ENCODE measurements around the gene RGS12.

The RGS12 gene

DNA sequence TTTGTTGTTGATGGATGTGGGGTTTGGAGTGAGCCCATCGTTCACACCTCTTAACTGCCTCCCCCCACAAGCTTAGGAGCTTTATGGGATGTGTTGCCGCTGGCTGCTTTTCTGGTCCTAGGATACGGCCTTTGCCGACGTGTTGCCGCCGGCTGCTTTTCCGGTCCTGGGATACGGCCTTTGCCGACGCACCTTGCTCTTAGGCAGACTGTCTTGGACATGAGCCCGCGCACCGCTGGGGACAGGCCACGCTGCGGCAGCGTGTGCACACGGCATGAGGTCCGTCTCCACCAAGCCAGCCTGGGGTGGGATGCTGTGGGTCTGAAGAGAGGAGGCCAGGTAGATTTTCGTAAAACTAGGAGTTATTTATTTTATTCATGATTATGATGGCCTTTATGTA lies 14.2 kb downstream of the RGS12 start:
- Histone ChIP-seq H3K4me1 (ENCODE audit: control insufficient read depth, insufficient read depth, low read length) (peaks cover 4% of the 10 kb centered on the region; the same call in 1 of the 2 replicates), H3K36me3 (ENCODE audit: control insufficient read depth, insufficient read depth, low read length) (no peaks in the 10 kb centered on the region), H3K4me3 (ENCODE audit: low read length) (no peak overlapping the region), H3K27ac (ENCODE audit: low read length) (no peak overlapping the region), H3K27me3 (ENCODE audit: control insufficient read depth, insufficient read depth, low read length) (no peaks in the 10 kb centered on the region), H3K9me3 (ENCODE audit: control insufficient read depth, insufficient read depth, low read length) (no peaks in the 10 kb centered on the region)
- WGBS (ENCODE audit: insufficient coverage, insufficient read length), result no CpG with 5 or more reads among the region's 20 CpGs
- no peak for DNase-seq (ENCODE audit: low read depth, low spot score)

DNA sequence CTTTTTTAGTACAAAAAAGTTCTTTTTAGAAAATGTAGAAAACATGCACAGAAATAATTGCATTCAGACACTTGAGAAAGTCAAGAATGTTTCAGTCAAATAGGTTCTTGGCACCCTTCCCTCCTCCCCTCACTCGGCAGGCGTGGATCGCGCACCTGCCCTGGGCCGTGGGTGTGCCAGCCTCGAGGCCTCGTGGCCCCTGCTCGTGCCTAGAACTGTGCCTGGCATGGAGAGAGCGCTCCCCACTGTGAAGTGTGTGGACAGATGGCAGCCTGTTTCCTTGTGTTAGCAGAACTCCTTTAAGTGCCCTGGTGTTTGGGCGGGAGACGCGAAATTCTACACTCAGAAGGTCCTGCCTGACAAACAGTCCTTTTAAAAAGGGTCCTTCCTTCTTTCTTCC lies 14.7 kb downstream of the RGS12 start:
- no peak overlapping the region for H3K27ac ChIP-seq (ENCODE audit: low read length)
- WGBS (ENCODE audit: insufficient coverage, insufficient read length), result no CpG with 5 or more reads among the region's 12 CpGs
- H3K4me3 ChIP-seq (ENCODE audit: low read length), result no peak overlapping the region
- H3K27me3 ChIP-seq (ENCODE audit: control insufficient read depth, insufficient read depth, low read length), result no peaks in the 10 kb centered on the region
- H3K9me3 ChIP-seq (ENCODE audit: control insufficient read depth, insufficient read depth, low read length), result no peaks in the 10 kb centered on the region
- no peak for DNase-seq (ENCODE audit: low read depth, low spot score)
- H3K36me3 ChIP-seq (ENCODE audit: control insufficient read depth, insufficient read depth, low read length), result no peaks in the 10 kb centered on the region
- H3K4me1 ChIP-seq (ENCODE audit: control insufficient read depth, insufficient read depth, low read length), result peaks cover 4% of the 10 kb centered on the region; the same call in 1 of the 2 replicates

DNA sequence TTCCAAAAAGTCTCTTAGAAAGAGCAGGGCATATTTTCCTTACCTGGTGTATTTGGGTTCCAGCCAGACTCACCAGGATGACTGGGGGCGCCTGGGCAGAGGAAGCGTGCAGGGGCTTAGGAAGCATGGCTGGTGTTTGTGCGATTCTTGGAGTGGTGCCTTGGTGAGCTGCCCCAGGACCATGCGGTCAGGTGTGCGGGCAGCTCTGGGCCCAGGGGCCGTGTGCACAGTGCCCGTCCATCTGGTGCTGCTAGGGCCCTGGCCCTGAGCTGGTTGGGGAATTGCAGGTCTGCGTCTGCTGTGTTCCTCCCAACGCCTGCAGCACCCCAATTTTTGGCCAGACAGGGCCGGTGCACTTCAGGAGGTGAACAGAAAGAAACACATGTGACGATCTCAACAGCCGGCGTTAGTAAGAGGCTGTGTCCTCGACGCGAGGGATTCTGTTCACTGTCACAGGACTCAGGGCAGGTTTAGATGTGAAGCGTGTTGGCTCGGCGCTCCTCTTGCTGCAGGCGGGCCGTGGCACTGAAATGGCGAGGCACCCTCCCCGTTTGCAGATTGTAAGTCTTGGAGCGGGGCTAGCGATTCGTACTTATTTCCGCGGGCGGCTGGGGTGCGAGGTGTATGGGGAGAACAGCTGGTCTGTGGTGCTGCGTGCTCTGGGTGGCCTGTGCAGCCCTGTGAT lies 15.2 kb downstream of the RGS12 start:
- Histone ChIP-seq H3K27me3 (ENCODE audit: control insufficient read depth, insufficient read depth, low read length) (no peaks in the 10 kb centered on the region), H3K27ac (ENCODE audit: low read length) (no peak overlapping the region), H3K9me3 (ENCODE audit: control insufficient read depth, insufficient read depth, low read length) (no peaks in the 10 kb centered on the region), H3K4me3 (ENCODE audit: low read length) (no peak overlapping the region), H3K4me1 (ENCODE audit: control insufficient read depth, insufficient read depth, low read length) (peaks cover 3% of the 10 kb centered on the region; the same call in 1 of the 2 replicates), H3K36me3 (ENCODE audit: control insufficient read depth, insufficient read depth, low read length) (no peaks in the 10 kb centered on the region)
- DNase-seq (ENCODE audit: low read depth, low spot score), result no peak
- no CpG with 5 or more reads among the region's 31 CpGs for WGBS (ENCODE audit: insufficient coverage, insufficient read length)

DNA sequence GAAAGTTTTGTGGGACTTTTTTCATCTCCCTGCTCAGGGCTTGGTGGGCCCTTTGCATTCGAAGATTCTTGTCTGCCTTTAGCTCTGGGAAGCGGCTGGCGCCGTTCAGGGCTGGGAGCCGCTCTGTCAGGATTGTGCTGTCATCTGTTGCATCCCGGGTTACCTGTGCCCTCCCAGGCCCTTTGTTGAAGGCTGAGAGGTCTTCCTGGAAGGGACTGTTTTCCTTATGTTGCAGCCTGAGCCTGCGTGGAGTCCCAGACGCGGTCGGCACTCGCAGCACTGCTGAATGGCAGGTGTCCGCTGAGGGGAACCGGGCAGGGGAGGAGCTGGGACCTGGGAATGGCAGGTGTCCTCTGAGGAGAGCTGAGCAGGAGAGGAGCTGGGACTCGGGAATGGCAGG lies 15.9 kb downstream of the RGS12 start:
- Histone ChIP-seq H3K9me3 (ENCODE audit: control insufficient read depth, insufficient read depth, low read length) (no peaks in the 10 kb centered on the region), H3K4me1 (ENCODE audit: control insufficient read depth, insufficient read depth, low read length) (peaks cover 1% of the 10 kb centered on the region; the same call in 1 of the 2 replicates)

DNA sequence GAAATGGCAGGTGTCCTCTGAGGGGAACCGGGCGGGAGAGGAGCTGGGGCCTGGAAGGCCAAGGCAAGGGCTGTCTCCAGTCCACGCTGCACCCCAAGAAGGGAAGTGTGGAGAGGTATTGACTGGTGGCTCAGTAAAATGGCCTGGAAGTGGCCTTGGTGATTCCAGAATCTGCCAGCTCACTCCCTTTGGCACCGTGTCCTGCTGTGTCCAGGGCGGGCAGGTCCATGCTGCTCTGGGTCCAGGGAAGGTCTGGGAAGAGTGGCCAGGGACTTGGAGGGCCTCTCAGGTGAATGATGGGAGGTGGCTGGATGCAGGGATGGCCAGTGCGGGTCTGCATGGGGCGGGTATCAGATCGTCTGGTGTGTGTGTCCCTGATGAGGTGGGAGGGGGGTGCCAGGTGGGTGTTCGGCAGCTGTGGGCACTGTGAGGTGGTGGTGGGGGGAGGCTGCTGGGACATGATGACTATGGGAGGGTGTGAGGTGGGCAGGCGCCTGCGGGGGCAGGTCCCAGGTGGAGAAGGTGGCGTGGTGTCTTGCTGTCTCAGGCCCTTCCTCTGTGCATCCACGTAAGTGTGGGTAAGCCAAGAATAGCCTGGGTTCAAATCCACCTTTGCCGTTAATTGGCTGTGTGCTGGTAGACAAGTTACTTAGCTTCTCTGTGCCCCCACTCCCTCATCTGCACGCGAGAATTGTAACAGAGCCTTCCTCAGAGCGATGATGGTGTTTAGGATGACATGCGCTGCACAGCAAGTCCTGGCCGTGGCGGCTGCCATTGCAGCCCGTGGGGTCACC lies 17.7 kb downstream of the RGS12 start:
- no peak for DNase-seq (ENCODE audit: low read depth, low spot score)
- Histone ChIP-seq H3K36me3 (ENCODE audit: control insufficient read depth, insufficient read depth, low read length) (no peaks in the 10 kb centered on the region), H3K4me1 (ENCODE audit: control insufficient read depth, insufficient read depth, low read length) (peaks cover 1% of the 10 kb centered on the region; the same call in 1 of the 2 replicates), H3K27me3 (ENCODE audit: control insufficient read depth, insufficient read depth, low read length) (no peaks in the 10 kb centered on the region), H3K4me3 (ENCODE audit: low read length) (no peak overlapping the region), H3K9me3 (ENCODE audit: control insufficient read depth, insufficient read depth, low read length) (no peaks in the 10 kb centered on the region), H3K27ac (ENCODE audit: low read length) (no peak overlapping the region)
- WGBS (ENCODE audit: insufficient coverage, insufficient read length), result no CpG with 5 or more reads among the region's 21 CpGs

More for the DNA sequence above, 15.9 kb downstream of the RGS12 start:
- Histone ChIP-seq H3K36me3 (ENCODE audit: control insufficient read depth, insufficient read depth, low read length) (no peaks in the 10 kb centered on the region), H3K27ac (ENCODE audit: low read length) (no peak overlapping the region), H3K4me3 (ENCODE audit: low read length) (no peak overlapping the region), H3K27me3 (ENCODE audit: control insufficient read depth, insufficient read depth, low read length) (no peaks in the 10 kb centered on the region)
- no peak for DNase-seq (ENCODE audit: low read depth, low spot score)
- WGBS (ENCODE audit: insufficient coverage, insufficient read length), result no CpG with 5 or more reads among the region's 14 CpGs

DNA sequence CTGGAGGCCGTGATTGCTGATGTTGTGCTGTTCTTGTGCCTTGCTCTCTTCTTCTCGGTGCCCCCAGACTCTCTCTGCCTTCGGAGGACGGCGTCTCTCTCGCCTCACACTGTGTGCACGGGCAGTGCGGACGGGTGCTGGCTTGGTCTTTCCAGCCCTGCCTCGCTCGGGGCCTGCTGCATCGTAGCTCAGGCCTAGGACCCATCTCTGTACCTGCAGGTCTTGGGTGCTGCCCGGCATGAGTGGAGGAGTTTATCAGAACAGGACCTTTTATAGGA lies 18.2 kb downstream of the RGS12 start:
- no peaks in the 10 kb centered on the region for H3K9me3 ChIP-seq (ENCODE audit: control insufficient read depth, insufficient read depth, low read length)
- no CpG with 5 or more reads among the region's 13 CpGs for WGBS (ENCODE audit: insufficient coverage, insufficient read length)
- H3K36me3 ChIP-seq (ENCODE audit: control insufficient read depth, insufficient read depth, low read length), result no peaks in the 10 kb centered on the region
- no peak overlapping the region for H3K27ac ChIP-seq (ENCODE audit: low read length)
- no peak overlapping the region for H3K4me3 ChIP-seq (ENCODE audit: low read length)
- H3K4me1 ChIP-seq (ENCODE audit: control insufficient read depth, insufficient read depth, low read length), result peaks cover 1% of the 10 kb centered on the region; the same call in 1 of the 2 replicates
- no peaks in the 10 kb centered on the region for H3K27me3 ChIP-seq (ENCODE audit: control insufficient read depth, insufficient read depth, low read length)
- DNase-seq (ENCODE audit: low read depth, low spot score), result no peak

DNA sequence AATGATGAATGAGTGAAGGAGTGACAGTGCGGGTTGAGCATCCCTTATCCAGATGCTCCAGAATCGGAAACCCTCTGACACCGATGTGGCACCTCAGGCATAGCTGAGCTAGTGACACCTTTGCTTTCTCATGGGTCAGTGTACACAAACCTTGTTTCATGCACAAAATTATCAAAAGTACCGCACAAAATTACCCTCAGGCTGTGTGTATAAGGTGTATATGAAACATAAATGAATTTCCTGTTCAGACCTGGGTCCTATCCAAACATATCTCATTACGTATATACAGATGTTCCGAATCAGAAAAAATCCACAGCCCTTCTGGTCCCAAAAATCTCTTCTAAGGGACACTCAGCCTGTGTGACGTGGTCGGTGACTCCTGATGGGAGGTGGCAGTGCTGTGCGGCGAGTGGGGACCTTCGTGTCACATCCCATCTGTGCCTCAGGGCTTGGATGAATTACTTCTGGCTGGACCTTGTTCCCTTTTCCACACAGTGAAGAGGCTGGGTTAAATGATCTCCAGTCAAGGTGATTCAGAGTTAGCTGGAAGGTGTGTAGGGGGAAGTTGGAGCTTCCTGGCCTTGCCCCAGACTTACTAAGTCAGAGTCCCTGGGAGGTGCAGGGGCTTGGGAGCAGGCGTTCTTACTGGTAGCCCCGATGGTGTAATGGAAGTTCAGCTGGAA lies 18.8 kb downstream of the RGS12 start:
- Histone ChIP-seq H3K9me3 (ENCODE audit: control insufficient read depth, insufficient read depth, low read length) (no peaks in the 10 kb centered on the region), H3K4me3 (ENCODE audit: low read length) (no peak overlapping the region), H3K36me3 (ENCODE audit: control insufficient read depth, insufficient read depth, low read length) (no peaks in the 10 kb centered on the region), H3K4me1 (ENCODE audit: control insufficient read depth, insufficient read depth, low read length) (peaks cover 1% of the 10 kb centered on the region; the same call in 1 of the 2 replicates), H3K27ac (ENCODE audit: low read length) (no peak overlapping the region), H3K27me3 (ENCODE audit: control insufficient read depth, insufficient read depth, low read length) (no peaks in the 10 kb centered on the region)
- no peak for DNase-seq (ENCODE audit: low read depth, low spot score)
- WGBS (ENCODE audit: insufficient coverage, insufficient read length), result no CpG with 5 or more reads among the region's 13 CpGs

DNA sequence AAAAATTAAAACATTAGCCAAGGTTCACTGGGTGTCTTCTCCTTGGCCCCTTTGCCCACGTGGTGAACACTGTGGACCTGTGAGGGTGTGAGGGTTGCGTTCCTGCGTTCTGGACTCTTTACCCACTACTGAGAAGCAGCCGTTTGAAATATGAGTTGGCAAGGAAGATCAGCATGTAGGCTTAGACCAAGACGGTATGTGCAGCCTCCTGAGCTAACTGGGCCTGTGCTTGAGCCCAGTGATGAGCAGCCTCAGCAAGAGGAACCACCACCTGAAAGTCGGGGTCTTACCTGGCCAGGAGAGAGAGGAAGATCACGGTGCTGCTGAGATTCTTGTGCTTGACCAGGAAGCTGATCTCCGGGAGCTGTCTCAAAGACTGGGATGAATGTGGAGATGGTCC lies 19.5 kb downstream of the RGS12 start:
- peaks cover 1% of the 10 kb centered on the region; the same call in 1 of the 2 replicates for H3K4me1 ChIP-seq (ENCODE audit: control insufficient read depth, insufficient read depth, low read length)
- no peaks in the 10 kb centered on the region for H3K27me3 ChIP-seq (ENCODE audit: control insufficient read depth, insufficient read depth, low read length)
- no CpG with 5 or more reads among the region's 8 CpGs for WGBS (ENCODE audit: insufficient coverage, insufficient read length)
- H3K9me3 ChIP-seq (ENCODE audit: control insufficient read depth, insufficient read depth, low read length), result no peaks in the 10 kb centered on the region
- H3K36me3 ChIP-seq (ENCODE audit: control insufficient read depth, insufficient read depth, low read length), result peaks cover 2% of the 10 kb centered on the region; the same call in 1 of the 2 replicates
- no peak overlapping the region for H3K4me3 ChIP-seq (ENCODE audit: low read length)
- no peak overlapping the region for H3K27ac ChIP-seq (ENCODE audit: low read length)
- no peak for DNase-seq (ENCODE audit: low read depth, low spot score)

DNA sequence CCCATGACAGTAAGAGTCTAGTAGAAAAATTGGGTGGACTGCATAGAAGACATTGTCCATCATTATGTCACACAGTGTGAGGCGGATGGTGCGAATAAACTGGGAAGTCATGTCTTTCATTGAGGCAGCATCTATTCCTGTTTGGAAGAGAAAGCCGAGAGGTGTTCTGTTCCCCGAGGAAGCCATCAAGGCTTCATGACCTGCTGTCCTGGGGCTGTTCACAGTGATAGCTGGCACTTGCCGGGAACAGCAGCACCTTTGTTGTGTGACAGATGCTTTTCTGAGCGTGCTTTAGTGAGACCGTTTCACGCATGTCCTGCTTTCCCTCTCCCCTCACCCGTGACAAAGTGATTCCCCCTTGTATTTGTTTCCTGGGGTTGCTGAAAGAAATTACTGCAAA lies 20.3 kb downstream of the RGS12 start:
- H3K36me3 ChIP-seq (ENCODE audit: control insufficient read depth, insufficient read depth, low read length), result peaks cover 4% of the 10 kb centered on the region; the same call in 1 of the 2 replicates
- WGBS (ENCODE audit: insufficient coverage, insufficient read length), result no CpG with 5 or more reads among the region's 9 CpGs
- H3K27me3 ChIP-seq (ENCODE audit: control insufficient read depth, insufficient read depth, low read length), result no peaks in the 10 kb centered on the region
- H3K4me1 ChIP-seq (ENCODE audit: control insufficient read depth, insufficient read depth, low read length), result no peaks in the 10 kb centered on the region
- H3K9me3 ChIP-seq (ENCODE audit: control insufficient read depth, insufficient read depth, low read length), result no peaks in the 10 kb centered on the region
- H3K27ac ChIP-seq (ENCODE audit: low read length), result no peak overlapping the region
- no peak for DNase-seq (ENCODE audit: low read depth, low spot score)
- no peak overlapping the region for H3K4me3 ChIP-seq (ENCODE audit: low read length)

DNA sequence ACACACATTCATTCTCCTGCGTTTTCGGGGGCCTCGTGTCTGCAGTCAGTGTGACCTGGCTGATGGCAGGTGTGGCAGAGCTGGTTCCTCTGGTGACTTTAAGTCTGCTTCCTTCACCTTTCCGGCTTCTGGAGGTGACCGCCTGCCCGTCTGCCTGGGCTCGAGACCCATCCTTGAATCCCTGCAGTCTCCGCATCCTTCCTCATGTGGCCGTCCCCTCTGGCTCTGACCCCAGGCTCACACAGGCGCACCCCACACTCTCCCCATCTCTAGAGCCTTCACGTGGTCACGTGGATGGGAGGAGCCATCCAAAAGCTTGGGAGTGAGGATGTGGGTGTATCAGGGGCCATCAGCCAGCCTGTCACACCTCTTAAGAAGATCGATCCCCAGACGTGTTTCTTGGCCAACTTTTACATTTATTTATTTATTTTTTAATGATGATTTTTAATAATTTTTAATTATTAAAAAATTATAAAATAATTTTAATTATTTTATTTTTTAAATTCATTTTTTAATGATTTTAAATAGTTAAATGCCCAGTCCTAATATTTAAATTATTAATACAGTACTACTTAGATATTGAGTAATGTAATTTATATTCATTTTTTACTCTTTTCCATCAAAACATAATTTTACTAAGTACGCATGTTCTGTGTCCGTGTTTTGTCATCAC lies 20.9 kb downstream of the RGS12 start:
- Histone ChIP-seq H3K4me1 (ENCODE audit: control insufficient read depth, insufficient read depth, low read length) (no peaks in the 10 kb centered on the region), H3K27me3 (ENCODE audit: control insufficient read depth, insufficient read depth, low read length) (no peaks in the 10 kb centered on the region), H3K4me3 (ENCODE audit: low read length) (no peak overlapping the region), H3K27ac (ENCODE audit: low read length) (no peak overlapping the region), H3K36me3 (ENCODE audit: control insufficient read depth, insufficient read depth, low read length) (peaks cover 4% of the 10 kb centered on the region; the same call in 1 of the 2 replicates), H3K9me3 (ENCODE audit: control insufficient read depth, insufficient read depth, low read length) (no peaks in the 10 kb centered on the region)
- no CpG with 5 or more reads among the region's 16 CpGs for WGBS (ENCODE audit: insufficient coverage, insufficient read length)
- DNase-seq (ENCODE audit: low read depth, low spot score), result no peak
